Measurements from ENCODE around the gene ILKAP. TPM values are rescaled to one million over a fixed set of nuclear protein-coding genes. Genes with fewer than 3 reads are reported as not detected.

ILKAP gene
- total and polyA plus RNA-seq, 2 experiments from 2014 or later, result 25.9 to 37.5 TPM

DNA sequence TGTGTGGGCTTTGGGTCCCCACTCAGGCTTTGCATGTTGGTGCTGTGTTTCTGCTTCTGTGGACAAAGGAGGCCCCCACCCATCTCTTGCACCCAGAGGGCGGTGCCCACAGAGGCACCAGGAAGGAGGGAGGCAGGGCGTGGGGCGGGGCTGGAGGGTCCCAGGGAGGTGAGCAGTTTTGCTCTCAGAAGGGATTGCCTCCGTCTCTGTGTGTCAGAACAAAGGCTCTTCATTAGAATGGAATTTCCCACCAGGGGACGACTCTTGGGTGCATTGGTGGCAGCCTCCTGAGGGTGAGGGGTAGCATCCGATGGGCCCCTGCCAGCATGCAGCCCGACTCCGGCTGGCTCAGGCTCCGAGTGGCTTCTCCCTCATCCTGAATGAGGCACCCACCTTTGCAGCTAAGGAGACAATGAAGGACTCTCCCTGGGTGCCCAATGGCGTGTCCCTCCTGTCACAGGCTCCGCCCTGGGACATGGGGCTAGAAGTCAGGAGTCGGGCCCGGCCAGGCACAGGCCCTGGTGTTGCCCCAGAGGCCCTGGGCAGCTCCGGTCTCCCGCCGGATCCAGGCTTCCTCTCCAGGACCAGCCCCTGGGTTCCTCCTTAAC lies 51.8 kb downstream of the ILKAP start:
- H4K20me1 ChIP-seq (ENCODE audit: insufficient read depth, poor library complexity, severe bottlenecking), result no peaks in the 10 kb centered on the region
- no peak overlapping the region for H2AFZ ChIP-seq
- H3K9me2 ChIP-seq (replicated peaks; ENCODE audit: insufficient read depth), result no peaks in the 10 kb centered on the region
- TF ChIP-seq EZH2phosphoT487 (IDR thresholded peaks at IDR 0.05; ENCODE audit: low read depth, severe bottlenecking, unreplicated experiment), result no peak
- TF ChIP-seq, protein P1, sequence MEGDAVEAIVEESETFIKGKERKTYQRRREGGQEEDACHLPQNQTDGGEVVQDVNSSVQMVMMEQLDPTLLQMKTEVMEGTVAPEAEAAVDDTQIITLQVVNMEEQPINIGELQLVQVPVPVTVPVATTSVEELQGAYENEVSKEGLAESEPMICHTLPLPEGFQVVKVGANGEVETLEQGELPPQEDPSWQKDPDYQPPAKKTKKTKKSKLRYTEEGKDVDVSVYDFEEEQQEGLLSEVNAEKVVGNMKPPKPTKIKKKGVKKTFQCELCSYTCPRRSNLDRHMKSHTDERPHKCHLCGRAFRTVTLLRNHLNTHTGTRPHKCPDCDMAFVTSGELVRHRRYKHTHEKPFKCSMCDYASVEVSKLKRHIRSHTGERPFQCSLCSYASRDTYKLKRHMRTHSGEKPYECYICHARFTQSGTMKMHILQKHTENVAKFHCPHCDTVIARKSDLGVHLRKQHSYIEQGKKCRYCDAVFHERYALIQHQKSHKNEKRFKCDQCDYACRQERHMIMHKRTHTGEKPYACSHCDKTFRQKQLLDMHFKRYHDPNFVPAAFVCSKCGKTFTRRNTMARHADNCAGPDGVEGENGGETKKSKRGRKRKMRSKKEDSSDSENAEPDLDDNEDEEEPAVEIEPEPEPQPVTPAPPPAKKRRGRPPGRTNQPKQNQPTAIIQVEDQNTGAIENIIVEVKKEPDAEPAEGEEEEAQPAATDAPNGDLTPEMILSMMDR (IDR thresholded peaks at IDR 0.05; ENCODE audit: poor library complexity), result no peak
- TF ChIP-seq EZH2 (IDR thresholded peaks at IDR 0.05; ENCODE audit: borderline replicate concordance), result no peak
- no peak overlapping the region for H3K4me3 ChIP-seq
- DNase-seq (ENCODE audit: low spot score), result no peak
- 94% methylated on average over 16 of the region's 16 CpGs for WGBS (ENCODE audit: low lambda C conversion rate, missing lambda C conversion rate)
- H3K79me2 ChIP-seq, result no peaks in the 10 kb centered on the region
- H3K27ac ChIP-seq, result no peak overlapping the region
- H3K4me1 ChIP-seq (ENCODE audit: insufficient read depth), result no peaks in the 10 kb centered on the region
- no peaks in the 10 kb centered on the region for H3K9me3 ChIP-seq (ENCODE audit: low read depth)
- H3K4me2 ChIP-seq, result no peak overlapping the region
- H3K36me3 ChIP-seq (replicated peaks; ENCODE audit: insufficient read depth, low read depth), result no peaks in the 10 kb centered on the region
- no peaks in the 10 kb centered on the region for H3K27me3 ChIP-seq

DNA sequence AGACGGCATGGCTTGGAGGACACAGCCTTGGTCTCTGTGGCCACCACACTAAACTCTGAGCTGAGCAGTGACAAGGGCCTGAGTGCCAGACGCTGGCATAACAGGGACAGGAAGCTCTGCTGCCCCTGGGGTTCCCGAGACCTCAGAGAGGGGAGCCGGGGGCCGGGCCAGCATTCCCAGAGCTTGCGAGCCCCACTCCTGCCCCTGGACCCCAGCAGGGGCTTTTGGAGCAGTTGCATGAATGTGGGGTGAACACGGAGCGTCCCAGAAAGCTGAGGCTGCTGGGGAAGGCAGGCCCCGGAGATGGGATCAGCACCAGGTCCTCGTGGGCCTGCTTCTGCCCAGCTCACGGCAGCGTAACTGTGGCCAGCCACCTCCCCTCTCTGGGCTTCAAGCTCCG lies 52.3 kb downstream of the ILKAP start:
- 96% methylated on average over 13 of the region's 13 CpGs for WGBS (ENCODE audit: low lambda C conversion rate, missing lambda C conversion rate)
- no peak overlapping the region for H3K27ac ChIP-seq
- TF ChIP-seq EZH2phosphoT487 (IDR thresholded peaks at IDR 0.05; ENCODE audit: low read depth, severe bottlenecking, unreplicated experiment) (no peak), EZH2 (IDR thresholded peaks at IDR 0.05; ENCODE audit: borderline replicate concordance) (no peak)
- TF ChIP-seq, protein P1 (IDR thresholded peaks at IDR 0.05; ENCODE audit: poor library complexity), result no peak
- H2AFZ ChIP-seq, result no peak overlapping the region
- no peaks in the 10 kb centered on the region for H3K9me2 ChIP-seq (replicated peaks; ENCODE audit: insufficient read depth)
- no peak overlapping the region for H3K4me3 ChIP-seq
- DNase-seq (ENCODE audit: low spot score), result no peak
- H3K4me1 ChIP-seq (ENCODE audit: insufficient read depth), result no peaks in the 10 kb centered on the region
- H3K36me3 ChIP-seq (replicated peaks; ENCODE audit: insufficient read depth, low read depth), result no peaks in the 10 kb centered on the region
- no peaks in the 10 kb centered on the region for H3K9me3 ChIP-seq (ENCODE audit: low read depth)
- H3K27me3 ChIP-seq, result no peaks in the 10 kb centered on the region
- H3K4me2 ChIP-seq, result no peak overlapping the region
- no peaks in the 10 kb centered on the region for H3K79me2 ChIP-seq
- no peaks in the 10 kb centered on the region for H4K20me1 ChIP-seq (ENCODE audit: insufficient read depth, poor library complexity, severe bottlenecking)

DNA sequence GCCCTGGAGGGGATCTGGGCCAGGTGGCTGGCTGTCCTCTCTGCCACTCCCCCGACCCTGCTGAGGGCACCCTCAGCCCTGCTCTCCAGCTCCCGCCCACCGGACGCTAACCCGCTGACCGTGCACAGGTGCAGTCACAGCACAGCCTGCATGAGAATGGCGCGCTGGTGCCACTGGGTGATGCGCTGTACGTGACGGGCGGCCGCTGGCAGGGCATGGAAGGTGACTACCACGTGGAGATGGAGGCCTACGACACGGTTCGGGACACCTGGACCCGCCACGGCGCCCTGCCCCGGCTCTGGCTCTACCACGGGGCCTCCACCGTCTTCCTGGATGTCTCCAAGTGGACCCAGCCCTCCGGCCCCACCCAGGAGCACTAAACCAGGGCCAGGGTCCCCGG lies 52.8 kb downstream of the ILKAP start:
- H3K79me2 ChIP-seq, result no peaks in the 10 kb centered on the region
- no peak for DNase-seq (ENCODE audit: low spot score)
- no peak overlapping the region for H2AFZ ChIP-seq
- H3K4me2 ChIP-seq, result no peak overlapping the region
- H3K36me3 ChIP-seq (replicated peaks; ENCODE audit: insufficient read depth, low read depth), result no peaks in the 10 kb centered on the region
- WGBS (ENCODE audit: low lambda C conversion rate, missing lambda C conversion rate), result 95% methylated on average over 21 of the region's 25 CpGs
- TF ChIP-seq EZH2phosphoT487 (IDR thresholded peaks at IDR 0.05; ENCODE audit: low read depth, severe bottlenecking, unreplicated experiment) (no peak), EZH2 (IDR thresholded peaks at IDR 0.05; ENCODE audit: borderline replicate concordance) (no peak)
- TF ChIP-seq, protein P1 (IDR thresholded peaks at IDR 0.05; ENCODE audit: poor library complexity), result no peak
- H3K9me3 ChIP-seq (ENCODE audit: low read depth), result no peaks in the 10 kb centered on the region
- no peaks in the 10 kb centered on the region for H3K9me2 ChIP-seq (replicated peaks; ENCODE audit: insufficient read depth)
- H3K27ac ChIP-seq, result no peak overlapping the region
- H3K4me3 ChIP-seq, result no peak overlapping the region
- no peaks in the 10 kb centered on the region for H4K20me1 ChIP-seq (ENCODE audit: insufficient read depth, poor library complexity, severe bottlenecking)
- no peaks in the 10 kb centered on the region for H3K4me1 ChIP-seq (ENCODE audit: insufficient read depth)
- no peaks in the 10 kb centered on the region for H3K27me3 ChIP-seq
